H9 (cell line): Measurements from ENCODE around the gene TRIM24. TPM values are rescaled to one million over a fixed set of nuclear protein-coding genes. Genes with fewer than 3 reads are reported as not detected.

Source experiments
- DNase-seq: peaks from one replicate; pipeline ENCODE4 v3.0.0-alpha.2; 2017
- H2AFZ ChIP-seq: one replicate; pipeline ENCODE4 v1.6.1; 2013; ENCODE audit warnings: mild to moderate bottlenecking, low read length, control low read depth, moderate library complexity
- H2AK5ac ChIP-seq: 2 replicates; pipeline ENCODE4 v1.6.1; 2013; ENCODE audit warnings: low read length, control low read depth, mixed read lengths; ENCODE audit not compliant: insufficient read length
- H2BK120ac ChIP-seq: one replicate; pipeline ENCODE4 v1.6.1; 2013; ENCODE audit warnings: low read depth, mild to moderate bottlenecking, low read length, control low read depth, inconsistent platforms; ENCODE audit not compliant: poor library complexity, severe bottlenecking
- H2BK12ac ChIP-seq: 2 replicates; pipeline ENCODE4 v1.6.1; 2013; ENCODE audit warnings: low read length, control low read depth, mixed read lengths, low read depth; ENCODE audit not compliant: insufficient read length
- H2BK15ac ChIP-seq: 2 replicates; pipeline ENCODE4 v1.6.1; 2013; ENCODE audit warnings: low read depth, low read length, control low read depth
- H2BK20ac ChIP-seq: one replicate; pipeline ENCODE4 v1.6.1; 2013; ENCODE audit warnings: low read depth, mild to moderate bottlenecking, low read length, control low read depth, inconsistent platforms; ENCODE audit not compliant: poor library complexity, severe bottlenecking
- H2BK5ac ChIP-seq: 2 replicates; pipeline ENCODE4 v1.6.1; 2013; ENCODE audit warnings: low read length, control low read depth, mixed read lengths; ENCODE audit not compliant: insufficient read length
- H3K14ac ChIP-seq: 2 replicates; pipeline ENCODE4 v1.6.1; 2013; ENCODE audit warnings: low read length, control low read depth; ENCODE audit not compliant: insufficient read depth
- H3K18ac ChIP-seq: 2 replicates; pipeline ENCODE4 v1.6.1; 2013; ENCODE audit warnings: low read depth, mild to moderate bottlenecking, mixed read lengths, low read length, control low read depth; ENCODE audit not compliant: insufficient read length
- H3K23ac ChIP-seq: 2 replicates; pipeline ENCODE4 v1.6.1; 2013; ENCODE audit warnings: low read length, control low read depth, mixed read lengths, low read depth; ENCODE audit not compliant: insufficient read length
- H3K23me2 ChIP-seq: 2 replicates; pipeline ENCODE4 v1.6.1; 2013; ENCODE audit warnings: low read depth, mild to moderate bottlenecking, mixed read lengths, low read length, control low read depth; ENCODE audit not compliant: insufficient read length, poor library complexity, severe bottlenecking
- H3K27ac ChIP-seq: 2 replicates; pipeline ENCODE4 v1.5.1; 2013; ENCODE audit warnings: low read length, control low read depth, mixed read lengths, low read depth; ENCODE audit not compliant: insufficient read length
- H3K27me3 ChIP-seq: 2 replicates; pipeline ENCODE4 v1.6.1; 2013; ENCODE audit warnings: low read length, control low read depth, inconsistent platforms; ENCODE audit not compliant: insufficient read depth
- H3K4ac ChIP-seq: 2 replicates; pipeline ENCODE4 v1.6.1; 2013; ENCODE audit warnings: low read depth, mild to moderate bottlenecking, control low read depth, inconsistent platforms, low read length, moderate library complexity
- H3K4me1 ChIP-seq: 2 replicates; pipeline ENCODE4 v1.6.1; 2013; ENCODE audit warnings: low read length, control low read depth, inconsistent platforms; ENCODE audit not compliant: insufficient read depth
- H3K4me2 ChIP-seq: 2 replicates; pipeline ENCODE4 v1.6.1; 2013; ENCODE audit warnings: low read length, control low read depth, mixed read lengths; ENCODE audit not compliant: insufficient read length, insufficient read depth
- H3K56ac ChIP-seq: 2 replicates; pipeline ENCODE4 v1.6.1; 2013; ENCODE audit warnings: low read depth, mild to moderate bottlenecking, mixed read lengths, low read length, control low read depth; ENCODE audit not compliant: insufficient read length
- H3K79me1 ChIP-seq: 2 replicates; pipeline ENCODE4 v1.6.1; 2013; ENCODE audit warnings: low read depth, mild to moderate bottlenecking, moderate library complexity, low read length, control low read depth, inconsistent platforms; ENCODE audit not compliant: insufficient read depth, poor library complexity, severe bottlenecking
- H3K79me2 ChIP-seq: 2 replicates; pipeline ENCODE4 v1.6.1; 2013; ENCODE audit warnings: low read length, control low read depth, inconsistent platforms; ENCODE audit not compliant: insufficient read depth
- H3K9ac ChIP-seq: 2 replicates; pipeline ENCODE4 v1.6.1; 2013; ENCODE audit warnings: low read length, control low read depth, mixed read lengths; ENCODE audit not compliant: insufficient read length; ENCODE audit errors: extremely low read depth
- H3K9me3 ChIP-seq: one replicate; pipeline ENCODE4 v1.6.1; 2013; ENCODE audit warnings: low read depth, low read length, inconsistent platforms; ENCODE audit not compliant: control insufficient read depth
- H3T11ph ChIP-seq: one replicate; pipeline ENCODE4 v1.6.1; 2013; ENCODE audit warnings: mild to moderate bottlenecking, low read length, control low read depth, inconsistent platforms
- H4K20me1 ChIP-seq: one replicate; pipeline ENCODE4 v1.6.1; 2013; ENCODE audit not compliant: control insufficient read depth, insufficient read length, insufficient read depth
- H4K5ac ChIP-seq: 2 replicates; pipeline ENCODE4 v1.6.1; 2013; ENCODE audit warnings: low read depth, mild to moderate bottlenecking, mixed read lengths, low read length, control low read depth; ENCODE audit not compliant: insufficient read length
- H4K8ac ChIP-seq: replicated peaks from 2 replicates; pipeline ENCODE4 v1.6.1; 2013; ENCODE audit warnings: low read length, control low read depth, mixed read lengths, low read depth; ENCODE audit not compliant: insufficient read length
- H4K91ac ChIP-seq: 2 replicates; pipeline ENCODE4 v1.6.1; 2013; ENCODE audit warnings: low read depth, mild to moderate bottlenecking, moderate library complexity, mixed read lengths, low read length, control low read depth; ENCODE audit not compliant: insufficient read length
- H3K27ac Mint-ChIP-seq, 3 experiments: 2 replicates in 2 of 3; 3 replicates in 1 of 3; pipeline ENCODE4 v1.8.0; 2020 to 2021; ENCODE audit warnings: mixed read lengths in 3 of 3, mild to moderate bottlenecking in 1 of 3, moderate library complexity in 1 of 3
- H3K27me3 Mint-ChIP-seq: 2 replicates; pipeline ENCODE4 v1.8.0; 2021; ENCODE audit warnings: low read depth, mild to moderate bottlenecking, moderate library complexity, mixed read lengths
- H3K36me3 Mint-ChIP-seq, 3 experiments: 2 replicates in 2 of 3; 3 replicates in 1 of 3; pipeline ENCODE4 v1.8.0; 2020 to 2021; ENCODE audit warnings: low read depth in 3 of 3, mixed read lengths in 3 of 3; ENCODE audit not compliant: insufficient read depth in 1 of 3
- H3K4me1 Mint-ChIP-seq, 2 experiments: 2 replicates each; pipeline ENCODE4 v1.8.0; 2020; ENCODE audit warnings: mixed read lengths in 2 of 2
- H3K4me3 Mint-ChIP-seq, 2 experiments: 2 replicates in 1 of 2; 3 replicates in 1 of 2; pipeline ENCODE4 v1.8.0; 2020 to 2021; ENCODE audit warnings: mild to moderate bottlenecking in 2 of 2, mixed read lengths in 2 of 2, moderate library complexity in 1 of 2
- H3K9me3 Mint-ChIP-seq, 2 experiments: 2 replicates in 1 of 2; 3 replicates in 1 of 2; pipeline ENCODE4 v1.8.0; 2020; ENCODE audit warnings: mild to moderate bottlenecking in 2 of 2, mixed read lengths in 2 of 2, moderate library complexity in 1 of 2
- CTCF ChIP-seq: fragments of 200-600 bp; sonication (generic); conservative IDR thresholded peaks from 3 replicates; pipeline ENCODE4 v1.8.0; 2021; ENCODE audit warnings: antibody characterized with exemption, mild to moderate bottlenecking
- WGBS: extraction: QIAGEN DNeasy Blood & Tissue Kit; methylation state at CpG from one replicate; pipeline ENCODE4 v1.1.7; 2013; ENCODE audit warnings: missing lambda C conversion rate, low lambda C conversion rate, mixed read lengths; ENCODE audit not compliant: insufficient read length; ENCODE audit errors: extremely low coverage; 5-methylcytosine and 5-hydroxymethylcytosine counted together
- total RNA-seq: library from RNA; stranded (reverse); gene quantifications from 2 replicates; pipeline ENCODE4 v1.2.1, GENCODE V29; 2021

Gene TRIM24
- total RNA-seq, 1 experiment from 2014 or later, result 260 TPM

GRCh38 chr7:138538518-138538917 is 78.5 kb downstream of the TRIM24 start:
- Mint-ChIP-seq H3K4me1 (peaks cover 33 to 39% of the 10 kb centered on the region in 2 experiments), H3K27me3 (no peaks in the 10 kb centered on the region), H3K4me3 (no peak overlapping the region), H3K36me3 (peaks cover 65 to 89% (median 87%) of the 10 kb centered on the region in 3 experiments; a peak in 6 of 7 replicates), H3K9me3 (no peaks in the 10 kb centered on the region), H3K27ac (no peak overlapping the region)
- Histone ChIP-seq H3K9ac (no peak overlapping the region), H4K8ac (no peak overlapping the region), H4K20me1 (no peaks in the 10 kb centered on the region), H2BK5ac (no peak overlapping the region), H3K4me2 (no peak overlapping the region), H2BK120ac (no peak overlapping the region), H2BK12ac (no peak overlapping the region), H2BK20ac (no peak overlapping the region), H3K27me3 (no peaks in the 10 kb centered on the region), H3K9me3 (no peaks in the 10 kb centered on the region), H2BK15ac (no peak overlapping the region), H3K18ac (no peak overlapping the region), H2AK5ac (no peak overlapping the region), H3K27ac (no peak overlapping the region), H3K79me2 (peaks cover 2% of the 10 kb centered on the region; the same call in 1 of the 2 replicates), H3T11ph (no peak overlapping the region), H2AFZ (no peak overlapping the region), H3K23ac (no peak overlapping the region), H3K56ac (no peak overlapping the region), H4K91ac (no peak overlapping the region), H3K23me2 (no peaks in the 10 kb centered on the region), H3K4me1 (no peaks in the 10 kb centered on the region), H3K14ac (no peak overlapping the region), H4K5ac (no peak overlapping the region), H3K79me1 (no peaks in the 10 kb centered on the region), H3K4ac (no peak overlapping the region)
- no CpG with 5 or more reads among the region's 2 CpGs for WGBS
- no peak for TF ChIP-seq CTCF
- DNase-seq, result no peak
